Omental fat pad (tissue), 4 donors: ENCODE measurements around the gene GRAMD1C. TPM values are rescaled to one million over a fixed set of nuclear protein-coding genes. Genes with fewer than 3 reads are reported as not detected.

ENCODE experiments used
- ATAC-seq: fragments of 150-250 bp; one replicate; pipeline ENCODE4 v1.9.1; 2016; ENCODE audit warnings: mild to moderate bottlenecking, moderate library complexity; ENCODE audit not compliant: low FRiP score
- DNase-seq: peaks from one replicate; pipeline ENCODE4 v3.0.0-alpha.2; 2019; ENCODE audit warnings: low spot score
- total RNA-seq, 4 donors: library from RNA; depleted of rRNA; stranded (reverse); fragments of >200 nt; gene quantifications; one replicate each; pipeline ENCODE4 v1.1.0, GENCODE V29; 2016
- TF ChIP-seq, protein P1 (sequence below), 3 donors: fragments of 450-650 bp; IDR thresholded peaks; one replicate each; pipeline ENCODE4 v1.5.1; 2016 to 2017; ENCODE audit warnings: antibody characterized with exemption in 3 of 3, mild to moderate bottlenecking in 3 of 3, moderate library complexity in 2 of 3

Gene GRAMD1C
- total RNA-seq, 4 donors from 2014 or later: 1.4 to 10.9 (median 4.9) TPM

GRCh38 chr3:113910966-113911365 lies 72.4 kb downstream of the GRAMD1C start:
- TF ChIP-seq, protein P1, sequence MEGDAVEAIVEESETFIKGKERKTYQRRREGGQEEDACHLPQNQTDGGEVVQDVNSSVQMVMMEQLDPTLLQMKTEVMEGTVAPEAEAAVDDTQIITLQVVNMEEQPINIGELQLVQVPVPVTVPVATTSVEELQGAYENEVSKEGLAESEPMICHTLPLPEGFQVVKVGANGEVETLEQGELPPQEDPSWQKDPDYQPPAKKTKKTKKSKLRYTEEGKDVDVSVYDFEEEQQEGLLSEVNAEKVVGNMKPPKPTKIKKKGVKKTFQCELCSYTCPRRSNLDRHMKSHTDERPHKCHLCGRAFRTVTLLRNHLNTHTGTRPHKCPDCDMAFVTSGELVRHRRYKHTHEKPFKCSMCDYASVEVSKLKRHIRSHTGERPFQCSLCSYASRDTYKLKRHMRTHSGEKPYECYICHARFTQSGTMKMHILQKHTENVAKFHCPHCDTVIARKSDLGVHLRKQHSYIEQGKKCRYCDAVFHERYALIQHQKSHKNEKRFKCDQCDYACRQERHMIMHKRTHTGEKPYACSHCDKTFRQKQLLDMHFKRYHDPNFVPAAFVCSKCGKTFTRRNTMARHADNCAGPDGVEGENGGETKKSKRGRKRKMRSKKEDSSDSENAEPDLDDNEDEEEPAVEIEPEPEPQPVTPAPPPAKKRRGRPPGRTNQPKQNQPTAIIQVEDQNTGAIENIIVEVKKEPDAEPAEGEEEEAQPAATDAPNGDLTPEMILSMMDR (IDR thresholded peaks at IDR 0.05): no peak
- DNase-seq (no peak), ATAC-seq (no peak)

DNA sequence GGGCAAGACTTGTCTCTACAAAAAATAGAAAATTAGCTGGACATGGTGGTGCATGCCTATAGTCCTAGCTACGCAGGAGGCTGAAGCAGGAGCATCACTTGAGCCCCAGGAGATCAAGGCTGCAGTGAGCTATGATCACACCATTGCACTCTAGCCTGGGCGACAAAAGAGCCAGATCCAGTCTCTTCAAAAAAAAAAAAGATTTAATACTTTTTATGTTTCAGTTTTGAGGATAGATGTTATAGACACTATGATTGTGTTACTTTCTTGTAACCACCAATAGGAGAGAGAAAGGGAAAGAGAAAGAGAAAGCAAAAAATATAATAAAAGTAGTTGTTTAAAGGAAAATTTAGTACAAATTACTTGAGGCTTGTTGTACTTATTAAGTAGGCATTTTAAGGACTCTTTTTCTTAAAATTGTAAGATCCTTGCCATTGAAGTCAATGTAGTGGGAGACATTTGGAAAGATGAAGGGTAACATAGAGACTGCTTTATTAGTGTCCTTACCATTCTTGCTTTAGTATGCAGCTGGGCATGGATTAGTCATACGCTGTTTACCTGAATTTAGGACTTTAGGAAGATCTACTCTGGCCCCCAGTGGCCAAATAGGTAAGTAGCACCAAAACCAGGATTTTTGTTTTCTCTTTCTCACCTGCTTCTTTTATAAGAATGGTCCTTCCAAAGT lies 74.1 kb downstream of the GRAMD1C start:
- peak; percentile 91 for ATAC-seq
- DNase-seq: no peak
- TF ChIP-seq, protein P1 (IDR thresholded peaks at IDR 0.05): peak in 1 of 3 donors; percentile 32

DNA sequence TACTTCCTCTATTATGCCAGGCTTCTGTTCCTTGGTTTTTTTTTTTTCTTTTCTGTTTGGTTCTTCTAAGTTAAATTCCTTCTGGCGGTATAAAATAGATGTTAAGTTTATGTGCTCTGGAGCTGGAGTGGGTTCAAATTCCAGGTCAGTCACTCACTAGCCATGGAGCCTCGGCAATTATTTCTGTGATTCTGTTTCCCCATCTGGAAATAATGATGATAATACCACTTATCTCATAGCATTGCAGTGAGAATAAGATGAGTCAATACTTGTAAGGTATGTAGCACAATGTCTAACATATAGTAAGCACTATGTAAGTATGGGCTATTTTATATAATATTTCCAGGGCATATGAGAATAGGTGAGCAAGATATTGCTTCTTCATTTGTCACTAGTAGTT lies 76.1 kb downstream of the GRAMD1C start:
- DNase-seq (no peak), ATAC-seq (no peak)
- TF ChIP-seq, protein P1 (IDR thresholded peaks at IDR 0.05): no peak

DNA sequence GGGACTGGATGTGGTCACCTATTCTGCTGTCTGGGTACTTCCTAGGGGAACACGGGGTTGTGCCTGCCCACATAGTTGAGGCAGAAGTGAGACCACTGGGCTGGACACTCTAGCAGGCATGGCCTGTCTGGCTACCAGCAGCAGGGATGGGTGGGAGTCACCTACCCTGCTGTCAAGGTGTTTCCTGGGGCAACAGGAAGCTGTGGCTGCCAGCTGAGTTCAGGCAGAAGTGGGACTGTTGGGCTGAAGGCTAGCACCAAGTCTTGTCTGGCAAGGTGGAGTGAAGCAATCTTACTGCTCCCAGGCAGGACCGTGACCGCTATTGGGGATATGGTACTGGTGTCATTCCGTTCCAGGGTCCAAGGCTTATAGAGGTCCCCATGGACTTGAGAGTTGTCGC lies 89.0 kb downstream of the GRAMD1C start:
- TF ChIP-seq, protein P1 (IDR thresholded peaks at IDR 0.05): no peak
- ATAC-seq: no peak
- DNase-seq: no peak

DNA sequence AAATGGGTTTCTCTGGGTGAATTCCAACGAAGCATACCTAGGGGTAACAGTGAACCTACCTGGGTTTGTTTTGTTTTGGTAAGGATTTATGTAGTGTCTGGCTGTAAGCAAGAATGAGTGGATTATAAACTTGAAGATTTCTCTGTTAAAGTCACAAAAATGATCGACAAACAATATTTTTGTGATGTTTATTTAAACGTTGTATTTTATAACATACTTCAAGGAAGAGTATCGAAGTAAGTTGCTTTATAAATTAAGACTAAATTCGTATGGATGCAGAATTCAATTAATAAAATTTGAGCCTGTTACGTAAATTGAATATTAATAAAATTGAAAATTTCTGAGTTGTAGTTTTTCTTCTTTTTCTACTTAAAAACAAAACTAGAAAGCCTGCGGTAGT lies 108.2 kb downstream of the GRAMD1C start:
- TF ChIP-seq, protein P1 (IDR thresholded peaks at IDR 0.05): no peak
- ATAC-seq (no peak), DNase-seq (no peak)

DNA sequence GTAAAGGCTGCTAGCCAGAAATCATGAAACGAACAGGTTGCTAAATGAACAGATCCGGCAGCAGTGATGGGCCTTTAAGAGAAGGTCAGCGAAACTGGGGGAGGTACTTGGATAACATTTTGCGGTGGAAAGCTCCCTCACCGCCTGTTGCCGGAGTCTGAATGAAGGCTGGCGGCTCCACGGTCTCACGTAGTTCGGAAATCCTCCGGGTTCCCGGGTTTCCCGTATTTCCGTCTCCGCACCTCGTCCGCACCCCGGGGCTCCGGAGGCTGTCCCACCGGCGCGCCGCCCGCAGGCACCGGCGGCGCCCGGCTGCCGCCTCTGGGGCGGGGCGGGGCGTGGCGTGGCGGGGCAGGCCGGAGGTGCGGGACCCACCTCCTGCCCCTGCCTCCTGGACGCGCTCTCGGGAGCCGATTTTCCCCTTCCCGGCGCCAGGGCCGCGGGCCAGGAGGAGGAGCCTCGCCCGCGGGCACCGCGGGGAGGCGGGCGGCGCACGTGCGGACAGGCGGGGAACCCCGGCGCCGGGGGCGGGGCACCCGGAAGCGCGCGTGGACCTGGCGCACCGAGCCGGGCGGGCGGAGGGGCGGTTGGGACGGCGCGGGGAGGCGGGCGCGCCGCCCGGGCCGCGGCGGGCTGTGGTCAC lies 108.9 kb downstream of the GRAMD1C start, which contains the start of gene ZDHHC23:
Gene ZDHHC23 (plus strand): TSS at position 642 of the 643 bp plus-strand sequence. CDS start 790 bp downstream, outside the sequence.
- ATAC-seq: peak; percentile 96
- TF ChIP-seq, protein P1 (IDR thresholded peaks at IDR 0.05): no peak
- DNase-seq: peak; percentile 31
